SIG-M5 (cell line): ENCODE results near the gene THY1.

Experiments
- DNase-seq: peaks from one replicate; lab custom pipeline; 2025; lab: John Stamatoyannopoulos, UW

The THY1 gene

DNA sequence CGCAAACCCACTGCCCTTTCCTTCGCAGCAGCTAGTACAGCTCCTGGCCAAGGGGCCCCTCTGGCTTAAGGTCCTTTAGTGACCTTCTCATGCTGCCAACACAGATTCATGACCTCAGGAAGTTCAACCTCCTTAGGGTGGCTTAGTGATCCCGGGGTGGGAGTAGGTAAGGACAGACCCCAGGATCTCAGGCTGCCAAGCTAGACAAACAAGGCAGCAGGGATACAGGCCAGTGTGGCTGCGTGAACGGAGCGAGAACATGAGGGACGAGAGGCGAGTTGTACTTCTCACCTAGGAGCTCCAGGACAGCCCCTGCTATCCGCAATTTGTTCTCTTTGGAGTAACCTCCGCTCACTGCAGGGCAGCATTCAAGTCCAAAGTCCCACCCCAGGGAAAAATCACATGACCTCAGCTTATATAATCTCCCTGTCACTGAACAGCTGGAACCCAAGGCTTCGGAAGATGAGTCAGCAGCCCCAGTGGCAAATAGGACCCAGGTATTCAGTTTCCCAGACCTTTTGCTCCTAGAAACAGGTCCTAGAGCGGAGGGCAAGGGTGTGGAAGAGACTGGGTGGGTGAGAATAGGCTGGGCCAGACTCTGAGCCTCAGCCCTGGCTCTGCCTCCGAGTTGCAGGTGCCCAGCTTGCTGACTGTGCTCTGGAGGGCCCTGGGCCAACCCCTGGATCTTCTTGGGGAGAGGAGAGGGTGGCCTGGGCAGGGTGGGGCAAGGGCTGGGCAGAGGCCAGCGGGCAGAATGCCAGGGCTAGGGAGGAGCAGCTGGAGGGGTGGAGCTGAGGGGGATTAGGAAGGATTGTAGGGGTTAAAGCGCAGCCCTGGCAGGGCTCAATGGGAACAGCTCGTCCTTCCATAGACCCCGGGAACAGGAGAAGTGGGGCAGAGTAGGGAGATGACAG, 54.6 kb downstream of the THY1 start:
- DNase-seq = no peak

DNA sequence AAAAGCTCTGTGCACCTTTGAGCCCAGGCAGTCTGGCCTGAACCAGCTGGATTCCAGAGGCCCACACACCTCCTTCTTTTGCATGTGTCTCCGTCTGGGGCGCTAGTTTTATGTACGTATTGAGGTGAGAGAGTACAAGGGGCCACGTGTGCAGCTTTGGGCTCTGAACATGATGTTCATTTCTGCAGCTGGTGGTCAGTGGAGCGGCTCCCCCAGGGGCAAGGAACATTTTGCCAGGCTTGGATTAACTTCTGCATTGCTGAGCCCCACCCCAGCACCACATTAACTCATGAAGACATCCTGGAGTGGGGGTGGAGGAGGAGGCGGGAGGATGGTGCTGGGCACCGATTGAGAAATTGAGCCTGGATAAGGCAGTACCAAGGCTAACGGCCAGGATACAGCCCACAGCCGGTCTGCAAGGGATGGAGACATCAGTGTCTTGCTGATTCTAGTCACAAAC, 55.3 kb downstream of the THY1 start:
- DNase-seq = no peak
